ENCODE measurements around the gene XRRA1.
"Not testable (repeated sequence)": the region's sequence is repeated elsewhere in the genome, so short reads cannot be mapped to it uniquely, and the experiment has no call there.

XRRA1 gene

GRCh38 chr11:74825596-74825995, 123.3 kb downstream of the XRRA1 start:
- not testable (repeated sequence) for DNase-seq (ENCODE audit: low read depth in 2 of 2)

DNA sequence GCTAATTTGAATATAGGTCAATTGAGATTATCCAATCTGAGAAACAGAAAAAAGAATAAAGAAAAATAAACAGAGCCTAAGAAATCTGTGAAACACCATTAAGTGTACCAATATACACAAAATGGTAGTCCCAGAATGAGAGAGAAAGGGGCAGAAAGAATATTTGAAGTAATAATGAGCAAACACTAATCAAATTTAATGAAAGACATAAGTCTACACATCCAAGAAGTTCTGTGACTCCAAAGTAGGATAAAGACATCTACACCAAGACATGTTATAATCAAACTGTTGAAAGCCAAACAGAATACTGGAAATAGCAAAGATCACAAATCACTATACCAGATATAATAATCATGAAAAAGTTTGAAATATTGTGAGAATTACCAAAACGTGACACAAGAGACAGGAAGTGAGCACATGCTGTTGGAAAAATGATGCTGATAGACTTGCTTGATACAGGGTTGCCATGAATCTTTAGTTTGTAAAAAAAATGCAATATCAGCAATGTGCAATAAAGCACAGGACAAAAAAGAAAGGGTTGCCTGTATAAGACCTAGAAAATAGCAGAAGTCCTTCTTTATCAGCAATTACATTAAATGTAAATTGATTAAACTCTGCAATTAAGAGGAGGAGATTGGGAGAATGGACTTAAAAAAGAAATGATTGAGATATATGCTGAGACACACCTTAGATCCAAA, 124.5 kb downstream of the XRRA1 start:
- no peak for DNase-seq (ENCODE audit: low read depth in 2 of 2)

- no peak for DNase-seq (ENCODE audit: low read depth in 2 of 2)
Measured at GRCh38 chr11:74822170-74822569, 126.7 kb downstream of the XRRA1 start.

DNA sequence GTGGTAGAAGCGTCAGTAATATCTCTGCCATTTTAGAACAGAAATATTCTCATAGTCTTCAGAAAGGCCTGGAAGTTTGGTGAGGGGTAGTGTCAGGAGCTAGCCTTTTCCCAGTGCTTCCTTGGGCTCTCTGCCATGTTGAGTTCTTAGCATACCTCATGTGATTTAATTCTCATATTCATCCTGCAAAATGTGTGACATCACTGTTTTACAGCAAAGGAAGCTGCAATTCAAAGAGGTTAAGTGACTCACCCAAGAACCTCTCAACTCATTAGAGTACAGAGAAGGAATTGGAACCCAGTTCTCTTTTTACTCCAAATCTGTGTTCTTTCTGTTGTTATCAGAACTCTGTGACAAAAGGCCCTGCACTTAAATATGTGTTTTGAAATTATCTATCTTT, 128.1 kb downstream of the XRRA1 start:
- no peak for DNase-seq (ENCODE audit: low read depth in 2 of 2)

- DNase-seq (ENCODE audit: low read depth in 2 of 2), result no peak
Measured at GRCh38 chr11:74819400-74819799, 129.5 kb downstream of the XRRA1 start.

DNA sequence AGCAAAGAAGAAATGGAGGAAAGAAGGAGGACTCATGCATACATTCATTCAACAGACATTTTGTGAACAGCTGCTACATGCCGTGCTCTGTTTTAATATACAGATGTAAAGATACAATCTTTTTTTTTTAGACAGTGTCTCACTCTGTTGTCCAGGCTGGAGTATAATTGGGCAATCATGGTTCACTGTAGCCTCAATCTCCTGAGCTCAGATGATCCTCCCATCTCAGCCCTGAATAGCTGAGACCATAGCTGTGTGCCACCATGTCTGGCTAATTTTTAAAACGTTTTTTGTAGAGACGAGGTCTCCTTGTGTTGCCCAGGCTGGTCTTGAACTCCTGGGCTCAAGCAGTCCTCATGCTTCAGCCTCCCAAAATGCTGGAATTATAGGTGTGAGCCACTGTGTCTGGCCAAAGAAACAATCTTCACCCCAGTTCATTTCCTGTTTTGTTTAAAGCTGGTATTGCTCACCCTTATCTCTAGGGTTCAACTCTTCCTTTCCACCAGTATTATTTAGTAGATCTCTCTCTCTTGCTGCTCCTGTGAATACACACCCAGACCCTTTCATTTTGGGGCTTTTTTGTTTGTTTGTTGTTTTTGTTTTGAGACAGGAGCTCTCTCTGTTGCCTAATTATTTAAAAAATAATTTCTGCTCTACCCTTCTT, 130.5 kb downstream of the XRRA1 start:
- no peak for DNase-seq (ENCODE audit: low read depth in 2 of 2)

DNA sequence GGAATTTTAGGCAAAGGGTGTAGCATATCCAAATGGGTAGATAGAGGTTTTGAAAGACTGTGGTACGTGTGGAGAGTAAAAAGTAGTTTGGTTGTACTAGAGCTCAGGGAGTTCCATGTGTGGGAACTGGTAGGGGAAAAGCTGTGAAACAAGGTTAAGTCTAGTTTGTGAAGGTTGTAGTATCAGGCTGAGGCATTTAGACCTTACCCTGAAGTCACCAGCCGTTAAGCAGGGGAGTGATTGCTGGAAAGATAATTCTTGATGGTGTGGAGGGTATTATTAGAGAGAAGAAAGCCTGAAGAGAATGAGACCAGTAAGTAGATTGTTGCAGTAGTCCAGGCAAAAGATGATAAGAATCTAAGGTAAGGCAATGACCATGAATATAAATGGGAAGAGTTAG, 132.2 kb downstream of the XRRA1 start:
- DNase-seq (ENCODE audit: low read depth in 2 of 2), result no peak

GRCh38 chr11:74815966-74816365, 132.9 kb downstream of the XRRA1 start:
- no peak for DNase-seq (ENCODE audit: low read depth in 2 of 2)

- no peak for DNase-seq (ENCODE audit: low read depth in 2 of 2)
Measured at GRCh38 chr11:74809801-74810200, 139.1 kb downstream of the XRRA1 start.

- DNase-seq (ENCODE audit: low read depth in 2 of 2), result no peak
Measured at GRCh38 chr11:74806267-74806666, 142.6 kb downstream of the XRRA1 start.

DNA sequence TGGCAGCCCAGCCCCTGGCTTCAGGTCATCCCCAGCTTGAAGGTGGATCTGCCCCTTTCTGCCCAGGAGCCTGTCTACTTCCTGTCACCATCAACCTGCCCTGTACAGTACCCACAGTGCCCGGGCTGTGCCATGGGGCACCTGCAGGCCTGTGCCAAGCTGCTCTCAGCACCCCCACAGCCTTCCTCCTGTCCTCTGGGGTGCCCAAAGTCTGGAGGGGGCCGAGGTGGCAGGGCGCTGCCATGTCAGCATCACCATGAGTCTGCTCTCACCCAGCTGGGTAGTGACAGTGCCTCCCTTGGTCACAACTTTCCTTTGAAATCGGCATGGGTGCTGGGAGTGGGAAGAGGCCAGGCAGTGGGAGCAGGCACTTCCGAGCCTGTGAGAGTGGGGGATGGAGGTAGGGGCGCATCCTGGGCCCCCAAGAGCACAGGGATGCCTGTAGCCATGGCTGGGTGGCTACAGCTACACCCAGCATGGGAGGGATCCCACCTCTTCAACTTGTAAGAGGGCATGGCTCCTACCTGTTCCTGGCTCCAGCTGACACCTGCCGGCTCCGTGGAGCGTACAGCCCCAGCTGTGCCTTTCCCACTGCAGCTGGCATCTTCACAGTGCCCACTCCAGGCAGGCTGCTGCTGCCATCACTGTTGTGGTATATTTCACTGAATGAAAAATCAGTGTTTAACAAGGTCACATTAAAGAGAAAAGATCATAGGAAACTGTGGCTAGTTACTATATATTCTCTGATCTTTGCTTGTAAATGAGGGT, 157.4 kb downstream of the XRRA1 start:
- no peak for DNase-seq (ENCODE audit: low read depth in 2 of 2)
